PC-3 (cell line): ENCODE data around the gene FUT2. TPM values are rescaled to one million over a fixed set of nuclear protein-coding genes. Genes with fewer than 3 reads are reported as not detected.
"Not testable (repeated sequence)": the region's sequence is repeated elsewhere in the genome, so short reads cannot be mapped to it uniquely, and the experiment has no call there.

Experiments
- ATAC-seq: fragments of 200-7000 bp; cut with Tn5 transposase; 2 replicates; pipeline ENCODE4 v1.9.1; 2020; ENCODE audit warnings: mild to moderate bottlenecking, moderate library complexity
- BruUV-seq: library from RNA; stranded (reverse); fragments of 400-500 nt; replicated peaks from 2 replicates; lab custom pipeline; 2021; lab: Mats Ljungman, UMichigan
- CTCF ChIA-PET: fragments of 300-600 bp; sonication (Branson Sonifier 250); formaldehyde crosslinking; loops from one replicate; lab custom pipeline; 2022; ENCODE audit warnings: antibody characterized with exemption; lab: Charles Lee
- POLR2A ChIA-PET: fragments of 300-600 bp; sonication (Branson Sonifier 250); formaldehyde crosslinking; loops from one replicate; lab custom pipeline; 2022; ENCODE audit warnings: antibody characterized with exemption; ENCODE audit not compliant: unreplicated experiment; lab: Charles Lee
- DNase-seq: peaks from one replicate; pipeline ENCODE4 v3.0.0-alpha.2; 2015
- H2AFZ ChIP-seq: fragments of 300-600 bp; sonication (generic); 2 replicates; pipeline ENCODE4 v1.6.0; 2016; ENCODE audit warnings: antibody characterized with exemption, low read length
- H3F3A ChIP-seq: fragments of 300-600 bp; sonication (generic); one replicate; pipeline ENCODE4 v1.6.0; 2017; ENCODE audit warnings: antibody characterized with exemption, low read length, control low read depth, mild to moderate bottlenecking; ENCODE audit not compliant: unreplicated experiment
- H3K27ac ChIP-seq: fragments of 300-600 bp; sonication (generic); 2 replicates; pipeline ENCODE4 v1.5.1; 2016; ENCODE audit warnings: mild to moderate bottlenecking, low read length
- H3K27me3 ChIP-seq: fragments of 300-600 bp; sonication (generic); 2 replicates; pipeline ENCODE4 v1.6.1; 2016; ENCODE audit warnings: low read length, mixed read lengths
- H3K36me3 ChIP-seq: fragments of 300-600 bp; sonication (generic); 2 replicates; pipeline ENCODE4 v1.6.1; 2016; ENCODE audit warnings: low read depth, mixed run types, low read length, mixed read lengths
- H3K4me1 ChIP-seq: fragments of 300-600 bp; sonication (generic); 2 replicates; pipeline ENCODE4 v1.5.1; 2016; ENCODE audit warnings: low read length; ENCODE audit not compliant: insufficient read depth
- H3K4me2 ChIP-seq: fragments of 300-600 bp; sonication (generic); 2 replicates; pipeline ENCODE4 v1.6.0; 2016; ENCODE audit warnings: low read length
- H3K4me3 ChIP-seq: fragments of 300-600 bp; sonication (generic); 2 replicates; pipeline ENCODE4 v1.5.1; 2016; ENCODE audit warnings: mild to moderate bottlenecking, low read length, mixed read lengths
- H3K79me2 ChIP-seq: fragments of 300-600 bp; sonication (generic); 2 replicates; pipeline ENCODE4 v1.6.1; 2017; ENCODE audit warnings: low read length, mixed read lengths
- H3K9ac ChIP-seq: fragments of 300-600 bp; sonication (generic); 2 replicates; pipeline ENCODE4 v1.6.0; 2016; ENCODE audit warnings: mild to moderate bottlenecking, low read length
- H3K9me2 ChIP-seq: fragments of 300-600 bp; sonication (generic); replicated peaks from 2 replicates; pipeline ENCODE4 v1.6.1; 2016; ENCODE audit warnings: mixed run types, low read length, mixed read lengths
- H3K9me3 ChIP-seq: fragments of 300-600 bp; sonication (generic); 2 replicates; pipeline ENCODE4 v1.6.1; 2016; ENCODE audit warnings: low read length, mixed read lengths
- H4K20me1 ChIP-seq: fragments of 300-600 bp; sonication (generic); 2 replicates; pipeline ENCODE4 v1.6.1; 2016; ENCODE audit warnings: low read length, mixed read lengths
- EZH2 ChIP-seq: fragments of 300-600 bp; sonication (generic); IDR thresholded peaks from one replicate; pipeline ENCODE4 v1.6.1; 2017; ENCODE audit warnings: antibody characterized with exemption, mild to moderate bottlenecking, low read length; ENCODE audit not compliant: unreplicated experiment
- EZH2phosphoT487 ChIP-seq: fragments of 300-600 bp; sonication (generic); IDR thresholded peaks from 2 replicates; pipeline ENCODE4 v1.6.1; 2018; ENCODE audit warnings: mild to moderate bottlenecking, antibody characterized with exemption, low read length, borderline replicate concordance
- intact Hi-C: fragments of 100-400 bp; cut with micrococcal nuclease; formaldehyde crosslinking; loops from 2 replicates; pipeline ENCODE4 v1.9.0; 2023
- total RNA-seq: library from RNA; depleted of rRNA; stranded (reverse); fragments of >200 nt; gene quantifications from 2 replicates; pipeline ENCODE4 v1.2.3, GENCODE V29; 2014
- TF ChIP-seq, protein P1 (sequence below): fragments of 300-600 bp; sonication (generic); conservative IDR thresholded peaks from 2 replicates; pipeline ENCODE4 v1.5.1; 2017; ENCODE audit warnings: antibody characterized with exemption, low read depth, mild to moderate bottlenecking, low read length

The FUT2 gene
- total RNA-seq, 1 experiment from 2014 or later, result 0.69 TPM

DNA sequence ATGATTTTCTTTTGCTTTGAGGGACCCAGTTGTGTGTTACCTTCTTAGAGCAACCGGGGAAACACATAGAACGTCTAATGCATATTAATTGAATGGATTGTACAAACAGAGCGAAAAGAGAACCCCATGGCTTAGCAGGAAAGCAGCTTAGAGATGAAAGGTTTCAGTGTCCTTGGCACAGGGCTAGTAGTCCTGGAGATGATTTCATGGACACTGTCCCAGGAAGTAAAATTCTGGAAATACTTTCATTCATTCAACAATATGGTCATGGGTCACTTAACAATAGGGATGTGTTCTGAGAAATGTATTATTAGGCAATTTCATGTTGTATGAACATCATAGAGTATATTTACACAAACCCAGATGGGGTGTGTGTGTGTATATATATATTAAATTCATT is 9.7 kb upstream of the FUT2 start:
- no peak overlapping the region for H3K4me3 ChIP-seq
- ATAC-seq, result no peak
- H3K27ac ChIP-seq, result no peak overlapping the region
- intact Hi-C loops, result no loop called here
- TF ChIP-seq, protein P1, sequence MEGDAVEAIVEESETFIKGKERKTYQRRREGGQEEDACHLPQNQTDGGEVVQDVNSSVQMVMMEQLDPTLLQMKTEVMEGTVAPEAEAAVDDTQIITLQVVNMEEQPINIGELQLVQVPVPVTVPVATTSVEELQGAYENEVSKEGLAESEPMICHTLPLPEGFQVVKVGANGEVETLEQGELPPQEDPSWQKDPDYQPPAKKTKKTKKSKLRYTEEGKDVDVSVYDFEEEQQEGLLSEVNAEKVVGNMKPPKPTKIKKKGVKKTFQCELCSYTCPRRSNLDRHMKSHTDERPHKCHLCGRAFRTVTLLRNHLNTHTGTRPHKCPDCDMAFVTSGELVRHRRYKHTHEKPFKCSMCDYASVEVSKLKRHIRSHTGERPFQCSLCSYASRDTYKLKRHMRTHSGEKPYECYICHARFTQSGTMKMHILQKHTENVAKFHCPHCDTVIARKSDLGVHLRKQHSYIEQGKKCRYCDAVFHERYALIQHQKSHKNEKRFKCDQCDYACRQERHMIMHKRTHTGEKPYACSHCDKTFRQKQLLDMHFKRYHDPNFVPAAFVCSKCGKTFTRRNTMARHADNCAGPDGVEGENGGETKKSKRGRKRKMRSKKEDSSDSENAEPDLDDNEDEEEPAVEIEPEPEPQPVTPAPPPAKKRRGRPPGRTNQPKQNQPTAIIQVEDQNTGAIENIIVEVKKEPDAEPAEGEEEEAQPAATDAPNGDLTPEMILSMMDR, result no peak
- TF ChIP-seq EZH2phosphoT487 (no peak), EZH2 (no peak)
- H3K4me1 ChIP-seq, result peaks cover 3% of the 10 kb centered on the region; the same call in 1 of the 2 replicates
- no peak overlapping the region for H2AFZ ChIP-seq
- no peak overlapping the region for H3K4me2 ChIP-seq
- ChIA-PET CTCF (no interaction called here), POLR2A (no interaction called here)
- DNase-seq, result peak; percentile 43
- H3K79me2 ChIP-seq, result no peaks in the 10 kb centered on the region
- no peaks in the 10 kb centered on the region for H3F3A ChIP-seq
- no peak overlapping the region for H3K9ac ChIP-seq
- no peaks in the 10 kb centered on the region for H3K9me3 ChIP-seq
- no peaks in the 10 kb centered on the region for H3K9me2 ChIP-seq
- no peaks in the 10 kb centered on the region for H4K20me1 ChIP-seq
- no peaks in the 10 kb centered on the region for H3K36me3 ChIP-seq
- BruUV-seq, result no TSS peak
- no peaks in the 10 kb centered on the region for H3K27me3 ChIP-seq

DNA sequence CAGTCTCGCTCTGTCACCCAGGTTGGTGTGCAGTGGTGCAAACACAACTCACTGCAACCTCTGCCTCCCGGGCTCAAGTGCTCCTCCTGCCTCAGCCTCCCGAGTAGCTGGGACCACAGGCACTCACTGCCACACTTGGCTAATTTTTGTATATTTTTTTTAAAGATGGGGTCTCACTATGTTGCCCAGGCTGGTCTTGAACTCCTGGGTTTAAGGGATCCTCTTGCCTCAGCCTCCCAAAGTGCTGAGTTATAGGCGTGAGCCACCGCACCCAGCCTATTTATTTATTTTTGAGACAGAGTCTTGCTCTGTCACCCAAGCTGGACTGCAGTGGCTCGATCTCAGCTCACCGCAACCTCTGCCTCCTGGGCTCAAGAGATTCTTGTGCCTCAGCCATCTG is 9.1 kb upstream of the FUT2 start:
- H3K9me3 ChIP-seq, H3K79me2 ChIP-seq, H3K4me3 ChIP-seq, H3K36me3 ChIP-seq, H3K4me2 ChIP-seq, intact Hi-C loops, POLR2A ChIA-PET, H4K20me1 ChIP-seq, H3F3A ChIP-seq, H2AFZ ChIP-seq, H3K9me2 ChIP-seq, H3K9ac ChIP-seq, H3K4me1 ChIP-seq, H3K27ac ChIP-seq, DNase-seq, ATAC-seq, CTCF ChIA-PET, BruUV-seq, H3K27me3 ChIP-seq: not testable (repeated sequence)

DNA sequence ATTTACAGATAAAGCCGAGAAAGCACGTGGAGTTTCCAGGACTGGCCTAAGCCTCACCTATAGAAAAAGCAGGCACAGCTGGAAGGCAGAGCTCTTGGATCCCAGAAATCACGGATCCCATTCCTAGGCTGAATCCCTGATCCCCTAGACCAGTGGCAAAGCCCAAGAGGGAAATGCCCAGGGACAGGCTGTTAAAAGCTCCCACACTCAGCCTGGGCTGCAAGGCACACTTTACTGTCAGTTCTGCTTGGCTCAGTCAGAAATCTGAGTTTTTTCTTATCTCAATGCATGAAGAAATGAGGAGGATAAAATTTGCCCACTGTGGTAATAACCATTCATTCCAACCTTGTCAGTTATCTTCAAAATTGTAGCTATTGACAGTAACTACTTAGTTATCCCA is 8.0 kb upstream of the FUT2 start:
- H3K79me2 ChIP-seq, result no peaks in the 10 kb centered on the region
- no peaks in the 10 kb centered on the region for H3F3A ChIP-seq
- ATAC-seq (no peak), DNase-seq (no peak)
- H3K4me1 ChIP-seq, result peaks cover 3% of the 10 kb centered on the region; the same call in 1 of the 2 replicates
- no peak overlapping the region for H2AFZ ChIP-seq
- CTCF ChIA-PET, result no interaction called here
- no peak overlapping the region for H3K9ac ChIP-seq
- intact Hi-C loops, result no loop called here
- POLR2A ChIA-PET, result no interaction called here
- H3K27ac ChIP-seq, result no peak overlapping the region
- no peaks in the 10 kb centered on the region for H3K27me3 ChIP-seq
- H3K4me3 ChIP-seq, result no peak overlapping the region
- no peak overlapping the region for H3K4me2 ChIP-seq
- no peaks in the 10 kb centered on the region for H3K9me2 ChIP-seq
- no peak for TF ChIP-seq EZH2phosphoT487
- no peak for TF ChIP-seq EZH2
- TF ChIP-seq, protein P1, result no peak
- H3K9me3 ChIP-seq, result no peaks in the 10 kb centered on the region
- H4K20me1 ChIP-seq, result no peaks in the 10 kb centered on the region
- H3K36me3 ChIP-seq, result no peaks in the 10 kb centered on the region
- no TSS peak for BruUV-seq
